ENCODE data around the gene NRAP.

- TF ChIP-seq EZH2phosphoT487 (IDR thresholded peaks at IDR 0.05; ENCODE audit: unreplicated experiment) (no peak), CTCF (conservative IDR thresholded peaks at IDR 0.05; ENCODE audit: low read depth in 2 of 2) (no peak), EZH2 (IDR thresholded peaks at IDR 0.05; ENCODE audit: low read depth, unreplicated experiment) (no peak), STAT1 (IDR thresholded peaks at IDR 0.05; ENCODE audit: unreplicated experiment) (no peak), JUNB (IDR thresholded peaks at IDR 0.05; ENCODE audit: unreplicated experiment) (no peak), POLR2AphosphoS5 (IDR thresholded peaks at IDR 0.05; ENCODE audit: low read depth) (no peak), NANOG (IDR thresholded peaks at IDR 0.05; ENCODE audit: borderline replicate concordance) (no peak), ETS1 (IDR thresholded peaks at IDR 0.05) (no peak), CREB1 (CRISPR knock-in tag; IDR thresholded peaks at IDR 0.05; ENCODE audit: low read depth) (no peak), ZNF114 (CRISPR knock-in tag; IDR thresholded peaks at IDR 0.05) (no peak), ZNF331 (CRISPR knock-in tag; IDR thresholded peaks at IDR 0.05; ENCODE audit: low read depth) (no peak)
- TF ChIP-seq, protein P1, sequence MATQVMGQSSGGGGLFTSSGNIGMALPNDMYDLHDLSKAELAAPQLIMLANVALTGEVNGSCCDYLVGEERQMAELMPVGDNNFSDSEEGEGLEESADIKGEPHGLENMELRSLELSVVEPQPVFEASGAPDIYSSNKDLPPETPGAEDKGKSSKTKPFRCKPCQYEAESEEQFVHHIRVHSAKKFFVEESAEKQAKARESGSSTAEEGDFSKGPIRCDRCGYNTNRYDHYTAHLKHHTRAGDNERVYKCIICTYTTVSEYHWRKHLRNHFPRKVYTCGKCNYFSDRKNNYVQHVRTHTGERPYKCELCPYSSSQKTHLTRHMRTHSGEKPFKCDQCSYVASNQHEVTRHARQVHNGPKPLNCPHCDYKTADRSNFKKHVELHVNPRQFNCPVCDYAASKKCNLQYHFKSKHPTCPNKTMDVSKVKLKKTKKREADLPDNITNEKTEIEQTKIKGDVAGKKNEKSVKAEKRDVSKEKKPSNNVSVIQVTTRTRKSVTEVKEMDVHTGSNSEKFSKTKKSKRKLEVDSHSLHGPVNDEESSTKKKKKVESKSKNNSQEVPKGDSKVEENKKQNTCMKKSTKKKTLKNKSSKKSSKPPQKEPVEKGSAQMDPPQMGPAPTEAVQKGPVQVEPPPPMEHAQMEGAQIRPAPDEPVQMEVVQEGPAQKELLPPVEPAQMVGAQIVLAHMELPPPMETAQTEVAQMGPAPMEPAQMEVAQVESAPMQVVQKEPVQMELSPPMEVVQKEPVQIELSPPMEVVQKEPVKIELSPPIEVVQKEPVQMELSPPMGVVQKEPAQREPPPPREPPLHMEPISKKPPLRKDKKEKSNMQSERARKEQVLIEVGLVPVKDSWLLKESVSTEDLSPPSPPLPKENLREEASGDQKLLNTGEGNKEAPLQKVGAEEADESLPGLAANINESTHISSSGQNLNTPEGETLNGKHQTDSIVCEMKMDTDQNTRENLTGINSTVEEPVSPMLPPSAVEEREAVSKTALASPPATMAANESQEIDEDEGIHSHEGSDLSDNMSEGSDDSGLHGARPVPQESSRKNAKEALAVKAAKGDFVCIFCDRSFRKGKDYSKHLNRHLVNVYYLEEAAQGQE (IDR thresholded peaks at IDR 0.05; ENCODE audit: unreplicated experiment), result no peak
Observed at GRCh38 chr10:113609704-113610108, 54.1 kb downstream of the NRAP start.

Measured in GM23338 (cell line).